ENCODE data around the gene LSM4.

Gene LSM4

GRCh38 chr19:18297308-18297707, 25.6 kb downstream of the LSM4 start:
- TF ChIP-seq Cebpa-rat (IDR thresholded peaks at IDR 0.05): no peak
- Histone ChIP-seq H3K36me3 (no peaks in the 10 kb centered on the region), H3K4me2 (no peak overlapping the region; a peak in 1 of 22 replicates), H3K27ac (no peak overlapping the region), H3K4me3 (no peak overlapping the region), H3K9ac (no peak overlapping the region), H3K27me3 (no peaks in the 10 kb centered on the region), H4K20me1 (no peaks in the 10 kb centered on the region), H3K9me3 (replicated peaks in 1 of 11) (no peaks in the 10 kb centered on the region), H3K4me1 (peaks cover 28 to 68% (median 52%) of the 10 kb centered on the region in 10 experiments)

GRCh38 chr19:18295034-18295451, 27.8 kb downstream of the LSM4 start:
- Histone ChIP-seq H3K9me3 (replicated peaks in 1 of 11) (no peaks in the 10 kb centered on the region), H3K4me2 (peak overlapping the region in 3 of 11 experiments; percentile 88 to 94 (median 90); a peak in 6 of 22 replicates), H3K27ac (no peak overlapping the region), H3K9ac (0 out of 22 replicates have a peak overlapping the region, but pooled peaks of 1 of the 11 experiments have one; percentile 17), H3K36me3 (no peaks in the 10 kb centered on the region), H4K20me1 (no peaks in the 10 kb centered on the region), H3K4me1 (peaks cover 40 to 63% (median 54%) of the 10 kb centered on the region in 10 experiments), H3K27me3 (no peaks in the 10 kb centered on the region), H3K4me3 (no peak overlapping the region)
- no peak for TF ChIP-seq Cebpa-rat (IDR thresholded peaks at IDR 0.05)

- H4K20me1 ChIP-seq: no peaks in the 10 kb centered on the region
- no peaks in the 10 kb centered on the region for H3K9me3 ChIP-seq (replicated peaks in 1 of 11)
- no peak overlapping the region for H3K4me3 ChIP-seq
- H3K9ac ChIP-seq: peak overlapping the region in 9 of 11 experiments; percentile 15 to 97 (median 91); a peak in 10 of 22 replicates
- H3K4me1 ChIP-seq: peaks cover 46 to 65% (median 58%) of the 10 kb centered on the region in 10 experiments
- H3K27me3 ChIP-seq: no peaks in the 10 kb centered on the region
- H3K27ac ChIP-seq: peak overlapping the region in 7 of 11 experiments; percentile 7 to 99 (median 97); a peak in 7 of 22 replicates
- H3K36me3 ChIP-seq: no peaks in the 10 kb centered on the region
- TF ChIP-seq Cebpa-rat (IDR thresholded peaks at IDR 0.05): no peak
- H3K4me2 ChIP-seq: peak overlapping the region; percentile 88 to 99 (median 94); a peak in 21 of 22 replicates
Measured at GRCh38 chr19:18294467-18294864, 28.4 kb downstream of the LSM4 start.

GRCh38 chr19:18293642-18294466, 29.0 kb downstream of the LSM4 start:
- peak overlapping the region; percentile 81 to 98 (median 92); a peak in 19 of 22 replicates for H3K9ac ChIP-seq
- H3K4me3 ChIP-seq: peak overlapping the region in 6 of 10 experiments; percentile 60 to 82 (median 69); a peak in 7 of 20 replicates
- H4K20me1 ChIP-seq: no peaks in the 10 kb centered on the region
- H3K4me2 ChIP-seq: peak overlapping the region; percentile 88 to 99 (median 94)
- H3K4me1 ChIP-seq: peaks cover 46 to 65% (median 58%) of the 10 kb centered on the region in 10 experiments
- no peaks in the 10 kb centered on the region for H3K9me3 ChIP-seq (replicated peaks in 1 of 11)
- peak overlapping the region; percentile 93 to 99 (median 98); a peak in 20 of 22 replicates for H3K27ac ChIP-seq
- no peaks in the 10 kb centered on the region for H3K36me3 ChIP-seq
- no peaks in the 10 kb centered on the region for H3K27me3 ChIP-seq
- TF ChIP-seq Cebpa-rat (IDR thresholded peaks at IDR 0.05): no peak

DNA sequence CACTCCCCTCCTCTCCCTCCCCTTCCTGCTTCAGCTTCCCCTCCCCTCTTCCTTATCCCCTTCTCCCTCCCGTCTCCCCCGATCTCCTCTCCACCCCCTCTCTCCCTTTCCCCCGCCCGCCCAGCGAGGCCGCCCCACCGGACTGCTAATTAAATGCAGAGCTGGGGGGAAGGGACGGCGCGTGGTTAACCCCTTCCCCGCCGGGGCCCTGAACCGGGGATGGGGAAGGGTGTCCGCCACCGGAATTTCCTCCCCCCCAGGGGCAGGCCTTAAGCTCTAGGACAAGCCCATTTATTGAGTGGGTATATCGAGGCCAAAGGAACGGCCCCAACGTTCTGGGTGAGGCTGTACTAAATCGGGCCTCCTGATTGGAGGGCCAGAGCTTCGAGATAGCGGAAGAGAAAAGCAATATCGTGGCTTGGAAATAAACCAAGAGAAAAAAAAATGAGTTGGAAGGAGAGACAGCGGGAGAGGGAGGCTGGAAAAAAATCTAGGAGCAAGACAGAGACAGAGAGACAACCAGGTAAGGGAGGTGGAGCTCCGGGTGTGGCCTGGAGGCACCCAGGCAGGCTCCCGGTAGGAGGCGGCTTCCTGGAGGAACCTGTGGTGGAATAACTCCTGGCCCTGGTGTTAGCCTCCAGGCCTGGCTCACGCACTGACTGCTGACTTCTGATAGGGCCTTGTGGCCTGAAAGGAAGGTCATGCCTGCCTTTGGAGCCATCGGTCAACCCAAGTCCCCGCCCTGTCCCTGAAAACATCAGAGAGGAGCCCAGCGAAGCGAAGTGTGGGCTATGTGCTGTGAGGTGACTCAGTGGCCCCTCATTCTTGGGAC, 29.9 kb downstream of the LSM4 start:
- Histone ChIP-seq H3K9me3 (replicated peaks in 1 of 11) (no peaks in the 10 kb centered on the region), H3K4me3 (peak overlapping the region; percentile 59 to 82 (median 68)), H3K36me3 (no peaks in the 10 kb centered on the region), H3K4me1 (peaks cover 43 to 68% (median 59%) of the 10 kb centered on the region in 10 experiments), H3K27me3 (no peaks in the 10 kb centered on the region), H3K4me2 (peak overlapping the region; percentile 88 to 99 (median 94)), H3K27ac (peak overlapping the region; percentile 93 to 99 (median 98); a peak in 21 of 22 replicates), H3K9ac (peak overlapping the region; percentile 81 to 98 (median 92)), H4K20me1 (no peaks in the 10 kb centered on the region)
- TF ChIP-seq Cebpa-rat (IDR thresholded peaks at IDR 0.05): no peak

GRCh38 chr19:18292462-18292809, 30.4 kb downstream of the LSM4 start:
- Histone ChIP-seq H3K4me2 (peak overlapping the region; percentile 88 to 99 (median 94)), H3K4me1 (peaks cover 47 to 70% (median 59%) of the 10 kb centered on the region in 10 experiments), H3K36me3 (no peaks in the 10 kb centered on the region), H3K9me3 (replicated peaks in 1 of 11) (no peaks in the 10 kb centered on the region), H3K27ac (peak overlapping the region; percentile 93 to 99 (median 98)), H4K20me1 (no peaks in the 10 kb centered on the region), H3K4me3 (peak overlapping the region; percentile 59 to 82 (median 68)), H3K9ac (peak overlapping the region; percentile 81 to 98 (median 92)), H3K27me3 (no peaks in the 10 kb centered on the region)
- TF ChIP-seq Cebpa-rat (IDR thresholded peaks at IDR 0.05): 0 out of 22 replicates have a peak, but pooled peaks of 1 of the 11 experiments have one; percentile 38

DNA sequence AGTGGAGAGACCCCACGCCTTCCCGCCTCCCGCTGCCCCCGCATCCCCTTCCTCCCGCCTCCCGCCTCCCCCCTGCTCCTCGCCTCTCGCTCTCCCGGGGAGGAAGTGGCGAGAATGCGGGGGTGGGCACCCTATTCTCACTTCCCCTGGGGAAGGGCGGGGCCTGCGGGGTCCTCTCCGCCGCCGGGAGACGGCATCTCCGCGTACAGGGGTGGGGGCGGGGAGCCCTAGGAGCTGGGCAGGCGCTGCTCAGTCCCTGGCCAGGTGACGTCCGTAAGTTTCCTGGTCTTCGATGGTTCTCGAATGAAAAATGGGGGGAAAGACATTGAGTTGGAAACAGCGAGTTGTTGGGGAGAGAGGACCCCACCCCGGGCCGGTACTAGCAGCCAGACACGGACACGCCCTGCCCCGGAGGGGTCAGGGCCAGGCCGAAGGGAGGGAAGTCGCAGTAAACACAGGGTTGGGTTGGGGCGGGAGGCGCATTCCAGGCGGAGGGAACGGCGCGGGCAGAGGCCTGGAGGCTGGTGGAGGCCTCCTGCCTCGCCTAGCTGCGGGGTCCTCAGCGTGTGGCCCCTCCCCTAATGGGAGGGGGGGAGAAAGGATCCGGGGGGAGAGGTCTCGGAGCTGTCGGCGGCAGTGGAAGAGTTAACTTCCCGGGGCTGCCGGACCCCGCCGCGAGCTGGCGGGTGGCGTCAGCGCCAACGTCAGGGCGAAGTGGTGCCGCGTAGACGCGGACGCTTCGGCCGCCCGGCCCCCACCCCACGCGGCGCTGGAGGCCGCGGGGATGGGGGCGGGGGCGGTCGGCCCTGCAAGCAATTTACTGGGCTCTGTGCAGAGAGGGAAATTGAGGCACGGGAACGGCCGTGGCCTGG, 31.1 kb downstream of the LSM4 start:
- Histone ChIP-seq H3K4me1 (peaks cover 47 to 72% (median 60%) of the 10 kb centered on the region in 10 experiments), H3K9me3 (replicated peaks in 1 of 11) (no peaks in the 10 kb centered on the region), H3K36me3 (no peaks in the 10 kb centered on the region), H4K20me1 (no peaks in the 10 kb centered on the region), H3K27ac (peak overlapping the region; percentile 93 to 99 (median 98)), H3K9ac (peak overlapping the region; percentile 81 to 98 (median 92)), H3K4me2 (peak overlapping the region; percentile 88 to 99 (median 94)), H3K27me3 (no peaks in the 10 kb centered on the region), H3K4me3 (peak overlapping the region; percentile 59 to 82 (median 68))
- TF ChIP-seq Cebpa-rat (IDR thresholded peaks at IDR 0.05): no peak

DNA sequence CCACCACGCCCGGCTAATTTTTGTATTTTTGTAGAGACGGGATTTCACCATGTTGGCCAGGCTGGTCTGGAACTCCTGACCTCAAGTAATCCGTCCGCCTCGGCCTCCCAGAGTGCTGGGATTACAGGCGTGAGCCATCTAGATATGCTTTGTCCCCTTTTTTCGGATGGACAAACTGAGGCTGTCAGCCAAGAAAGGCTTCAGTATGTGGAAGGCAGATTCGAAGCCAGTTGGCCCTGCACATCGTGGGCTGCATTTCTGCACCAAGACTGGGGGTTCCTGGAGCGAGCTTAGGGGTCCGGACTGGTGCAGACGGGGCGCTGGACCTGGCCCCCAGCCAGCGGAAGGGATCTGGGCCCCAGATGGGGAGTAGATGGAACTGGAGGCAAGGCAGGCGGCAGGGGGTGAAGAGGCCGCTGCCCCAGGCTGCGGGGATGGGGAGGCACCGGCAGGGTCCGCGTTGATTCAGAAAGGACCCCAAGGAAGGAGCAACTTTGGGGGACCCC, 31.8 kb downstream of the LSM4 start:
- TF ChIP-seq Cebpa-rat (IDR thresholded peaks at IDR 0.05): no peak
- H4K20me1 ChIP-seq: no peaks in the 10 kb centered on the region
- peak overlapping the region; percentile 93 to 99 (median 98) for H3K27ac ChIP-seq
- H3K4me3 ChIP-seq: peak overlapping the region; percentile 59 to 82 (median 68); a peak in 17 of 20 replicates
- H3K9ac ChIP-seq: peak overlapping the region; percentile 81 to 98 (median 92)
- H3K36me3 ChIP-seq: no peaks in the 10 kb centered on the region
- H3K4me2 ChIP-seq: peak overlapping the region; percentile 88 to 99 (median 94)
- no peaks in the 10 kb centered on the region for H3K9me3 ChIP-seq (replicated peaks in 1 of 11)
- peaks cover 52 to 80% (median 68%) of the 10 kb centered on the region in 10 experiments for H3K4me1 ChIP-seq
- no peaks in the 10 kb centered on the region for H3K27me3 ChIP-seq
